ENCODE results near the gene CDK11B.
"Not testable (repeated sequence)": the region's sequence is repeated elsewhere in the genome, so short reads cannot be mapped to it uniquely, and the experiment has no call there.

The CDK11B gene

GRCh38 chr1:1658583-1659549 lies at the start of gene CDK11B:
CDK11B (minus strand) TSS chr1:1659004; CDS start chr1:1657485, 1,519 bp downstream.
- in situ Hi-C loops (cut with HindIII; ENCODE audit: low sequenced_read_pairs): not testable (repeated sequence)

DNA sequence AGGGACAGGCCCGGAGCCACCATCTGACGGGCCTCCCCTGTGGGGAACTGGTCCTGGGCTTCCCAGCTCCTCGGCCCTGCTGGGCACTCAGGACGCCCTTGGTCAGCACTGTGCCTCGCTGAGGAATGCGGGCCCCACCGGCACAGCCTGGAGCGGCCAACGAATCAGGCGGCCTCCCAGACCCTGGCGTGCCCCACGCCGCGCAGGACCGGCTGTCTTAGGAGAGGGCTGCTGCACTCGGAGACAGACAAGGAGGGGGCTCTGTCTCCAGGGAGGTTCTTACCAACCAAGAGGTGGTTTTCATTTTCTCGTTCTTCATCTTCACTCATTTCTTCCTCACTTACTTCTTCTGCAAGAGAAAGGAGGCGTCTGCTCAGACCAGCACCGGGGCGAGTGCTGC lies 49.1 kb upstream of the CDK11B start:
- in situ Hi-C loops (cut with HindIII; ENCODE audit: low sequenced_read_pairs): not testable (repeated sequence)

- in situ Hi-C loops (cut with HindIII; ENCODE audit: low sequenced_read_pairs): not testable (repeated sequence)
These were observed 48.4 kb upstream of the CDK11B start for GRCh38 chr1:1707241-1707640.

DNA sequence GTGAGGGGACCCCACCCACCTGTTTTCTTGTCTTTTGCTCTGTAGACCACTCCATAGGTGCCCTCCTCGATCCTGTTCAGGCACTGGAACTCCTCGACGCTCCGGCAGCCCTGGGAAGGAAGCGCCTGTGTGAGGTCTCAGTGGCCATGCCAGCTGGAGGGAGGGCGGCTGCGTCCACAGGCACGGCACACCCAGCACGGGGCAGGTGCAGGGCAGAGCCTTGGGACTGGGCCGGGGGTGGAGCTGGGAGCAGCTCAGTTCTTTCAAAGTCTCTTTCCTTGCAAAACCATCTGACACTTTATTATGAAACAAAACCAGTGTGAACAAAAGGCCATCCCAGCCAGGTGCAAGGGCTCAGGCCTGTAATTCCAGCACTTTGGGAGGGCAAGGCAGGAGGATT lies 46.8 kb upstream of the CDK11B start:
- in situ Hi-C loops (cut with HindIII; ENCODE audit: low sequenced_read_pairs): not testable (repeated sequence)

DNA sequence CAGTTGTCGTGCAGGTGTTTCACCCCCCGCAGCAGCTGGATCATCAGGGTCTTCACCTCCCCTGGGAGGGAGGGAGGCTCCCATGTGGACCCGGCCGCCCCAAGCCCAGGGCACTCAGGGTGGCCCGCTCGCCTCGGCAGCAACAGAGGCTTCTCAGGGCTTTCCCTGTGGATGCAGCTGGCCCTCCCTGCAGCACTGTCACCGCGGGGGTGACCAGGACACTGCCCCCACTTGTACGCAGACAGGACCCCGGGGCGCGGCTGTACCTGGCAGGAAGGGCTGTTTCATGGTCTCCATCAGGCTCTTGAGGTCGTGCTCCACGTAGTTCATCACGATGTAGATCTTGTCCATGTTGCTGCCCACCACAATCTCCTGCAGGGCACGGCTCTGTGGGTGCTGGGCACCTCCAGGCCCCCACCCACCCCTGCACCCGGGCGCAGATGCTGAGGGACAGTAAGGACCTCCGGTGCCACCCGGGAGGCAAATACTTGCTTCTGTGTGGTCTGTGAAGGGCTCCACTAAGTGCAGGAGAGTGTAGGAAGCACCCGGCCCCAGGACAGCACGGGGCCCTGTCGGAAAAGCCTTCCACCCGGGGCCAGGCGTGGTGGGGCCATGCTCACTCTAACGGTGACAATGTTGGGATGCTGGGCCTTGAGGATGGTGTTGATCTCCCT lies 45.6 kb upstream of the CDK11B start:
- in situ Hi-C loops (cut with HindIII; ENCODE audit: low sequenced_read_pairs): not testable (repeated sequence)

- in situ Hi-C loops (cut with HindIII; ENCODE audit: low sequenced_read_pairs): no loop called here
These were observed 45.0 kb upstream of the CDK11B start for GRCh38 chr1:1703796-1704195.

GRCh38 chr1:1702506-1702905 lies 43.7 kb upstream of the CDK11B start:
- in situ Hi-C loops (cut with HindIII; ENCODE audit: low sequenced_read_pairs): not testable (repeated sequence)

DNA sequence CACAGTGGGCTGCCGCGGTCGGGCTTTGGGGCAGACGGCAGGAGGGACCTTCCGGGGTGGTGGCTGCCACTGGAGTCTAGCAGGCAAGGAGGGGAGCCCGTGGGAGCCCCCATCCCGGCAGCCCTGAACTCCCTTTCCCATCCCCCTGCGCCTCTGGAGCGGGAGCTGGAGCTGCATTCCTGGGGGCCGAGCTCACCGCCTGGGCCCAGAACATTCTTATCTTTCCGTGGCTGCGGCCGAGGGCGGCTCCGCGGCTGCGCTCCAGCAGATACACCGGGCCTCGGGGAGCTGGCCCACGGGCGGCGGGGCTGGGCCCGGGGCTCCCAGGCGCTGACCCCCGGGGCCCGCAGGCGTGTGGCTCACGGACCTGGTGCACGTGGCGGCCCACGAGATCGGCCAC lies 41.8 kb upstream of the CDK11B start:
- in situ Hi-C loops (cut with HindIII; ENCODE audit: low sequenced_read_pairs): not testable (repeated sequence)

GRCh38 chr1:1700067-1700466 lies 41.3 kb upstream of the CDK11B start:
- in situ Hi-C loops (cut with HindIII; ENCODE audit: low sequenced_read_pairs): not testable (repeated sequence)

- in situ Hi-C loops (cut with HindIII; ENCODE audit: low sequenced_read_pairs): not testable (repeated sequence)
These were observed 40.3 kb upstream of the CDK11B start for GRCh38 chr1:1699061-1699460.

DNA sequence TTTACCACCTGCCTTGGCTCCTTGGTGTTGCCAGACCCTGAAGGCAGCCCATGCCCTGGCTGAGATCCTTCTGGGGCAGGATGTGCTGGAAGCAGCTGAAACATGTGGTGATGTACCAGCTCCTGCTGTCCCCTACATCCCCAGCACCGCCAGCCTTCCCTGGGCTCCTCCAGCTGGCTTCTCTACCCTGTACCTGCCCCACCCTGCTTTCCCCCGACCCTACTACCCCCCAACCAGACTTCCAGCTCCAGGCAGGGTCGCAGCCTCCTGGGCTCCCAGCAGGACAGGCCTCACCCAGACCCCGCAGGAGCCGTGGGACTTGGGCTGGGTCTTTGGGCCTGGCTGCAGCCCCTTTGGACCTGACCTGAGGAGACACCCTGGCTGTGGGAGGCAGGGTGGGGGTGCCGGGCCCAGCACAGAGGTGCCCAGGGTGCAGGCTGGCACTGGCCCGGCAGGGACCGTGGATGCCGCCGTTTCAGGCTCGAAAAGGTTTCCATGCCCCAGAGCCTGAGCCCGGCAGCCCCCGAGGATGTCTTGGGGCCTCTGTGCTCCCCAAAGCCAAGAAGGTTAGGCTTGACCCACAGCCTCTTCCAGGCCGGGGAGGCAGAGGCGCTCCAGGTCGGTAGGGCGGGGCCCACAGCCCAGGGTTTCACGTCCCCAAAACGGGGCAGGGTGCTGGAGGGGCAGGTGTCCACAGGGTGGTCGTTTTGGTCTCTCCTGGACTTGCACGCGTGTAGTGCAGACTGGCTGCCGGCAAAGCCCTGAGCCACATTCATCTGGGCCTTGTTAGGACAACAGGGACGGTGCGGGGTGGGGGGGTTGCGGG lies 38.8 kb upstream of the CDK11B start:
- in situ Hi-C loops (cut with HindIII; ENCODE audit: low sequenced_read_pairs): not testable (repeated sequence)

DNA sequence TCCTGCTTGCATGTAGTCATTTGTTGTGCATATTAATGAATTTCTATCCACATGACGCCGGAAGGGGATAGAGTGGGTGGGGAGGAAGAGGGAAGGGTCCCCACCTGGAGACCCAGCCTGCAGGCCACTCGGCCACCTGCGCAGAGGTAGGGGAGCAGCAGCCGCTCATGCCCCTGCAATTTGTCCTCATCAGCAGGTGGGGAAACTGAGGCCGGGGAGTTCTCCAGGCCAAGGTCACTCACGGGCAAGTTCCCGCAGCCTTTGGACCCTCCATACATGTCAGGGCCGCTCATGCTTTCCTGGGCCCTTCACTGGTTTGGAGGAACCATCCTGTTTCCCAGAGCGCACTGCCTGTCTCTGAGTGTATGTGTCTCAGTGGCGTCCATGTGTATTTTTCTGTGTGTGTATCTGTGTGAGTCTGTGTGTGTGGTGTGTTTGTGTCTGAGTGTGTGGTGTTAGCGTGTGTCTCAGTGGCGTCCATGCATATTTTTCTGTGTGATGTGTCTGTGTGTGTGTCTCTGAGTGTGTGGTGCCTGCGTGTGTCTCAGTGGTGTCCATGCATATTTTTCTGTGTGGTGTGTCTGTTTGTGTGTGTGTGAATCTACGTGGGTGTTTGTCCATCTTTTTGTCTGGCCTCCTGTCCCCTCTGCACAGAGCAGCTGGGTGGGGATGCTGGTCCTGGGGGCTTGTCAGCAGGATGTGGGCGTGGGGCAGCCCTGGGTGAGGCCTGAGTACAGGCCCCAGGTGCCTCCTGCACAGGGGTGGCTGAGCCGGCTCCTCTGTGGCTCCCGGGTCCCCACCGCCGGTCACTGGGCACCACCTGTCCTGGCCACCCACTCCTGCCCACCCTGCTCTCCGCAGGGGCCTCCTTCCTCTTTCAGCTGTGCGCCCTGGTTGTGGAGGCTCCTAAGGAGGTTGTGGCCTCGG lies 37.9 kb upstream of the CDK11B start:
- in situ Hi-C loops (cut with HindIII; ENCODE audit: low sequenced_read_pairs): not testable (repeated sequence)

DNA sequence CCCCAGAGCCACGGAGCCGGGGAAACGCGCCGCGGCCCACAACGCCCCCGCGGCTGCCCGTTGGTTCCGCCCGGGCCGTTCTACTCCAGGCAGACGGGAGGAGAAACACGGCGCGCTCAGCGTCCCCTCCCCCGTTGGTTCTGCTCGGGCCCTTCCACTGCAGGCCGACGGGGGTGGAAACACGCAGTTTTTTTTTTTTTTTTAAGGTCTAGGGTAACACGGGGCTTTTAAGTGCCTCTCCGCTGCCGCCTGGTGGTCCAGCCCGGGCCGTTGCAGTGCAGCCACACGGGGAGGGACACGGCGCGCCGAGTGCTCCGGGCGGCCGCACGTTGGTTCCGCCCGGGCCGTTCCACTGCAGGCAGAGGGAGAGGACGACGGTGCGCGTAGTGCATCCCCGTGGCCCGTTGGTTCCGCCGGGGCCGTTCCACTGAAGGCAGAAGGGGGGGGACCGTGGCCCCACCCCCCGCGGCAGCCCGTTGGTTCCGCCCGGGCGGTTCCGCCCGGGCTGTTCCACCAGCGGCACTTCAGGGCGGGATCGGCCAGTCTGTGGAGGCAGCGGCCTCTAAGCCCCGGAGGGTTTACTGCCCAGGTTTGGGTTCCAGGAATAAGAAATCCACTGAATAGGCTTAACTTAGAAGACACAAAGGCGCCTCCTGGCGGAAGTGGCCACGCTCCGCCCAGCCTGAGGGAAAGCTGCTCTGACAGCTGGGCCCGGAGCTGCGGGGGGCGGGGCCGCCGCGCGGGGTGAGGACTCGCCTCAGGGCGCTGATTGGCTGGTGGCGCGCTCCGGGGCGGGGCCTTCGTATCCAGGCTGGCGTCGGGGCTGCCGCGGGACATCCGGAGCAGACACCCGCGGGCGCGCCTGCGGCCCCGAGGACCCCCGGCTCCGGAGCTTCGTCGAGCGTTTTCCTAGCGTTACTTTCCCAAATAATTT lies 34.2 kb upstream of the CDK11B start, which contains the start of gene SLC35E2B:
Gene SLC35E2B (minus strand): TSS at position 82 of the 934 bp plus-strand sequence. CDS start 16,096 bp downstream, outside the sequence.
- in situ Hi-C loops (cut with HindIII; ENCODE audit: low sequenced_read_pairs): not testable (repeated sequence)

DNA sequence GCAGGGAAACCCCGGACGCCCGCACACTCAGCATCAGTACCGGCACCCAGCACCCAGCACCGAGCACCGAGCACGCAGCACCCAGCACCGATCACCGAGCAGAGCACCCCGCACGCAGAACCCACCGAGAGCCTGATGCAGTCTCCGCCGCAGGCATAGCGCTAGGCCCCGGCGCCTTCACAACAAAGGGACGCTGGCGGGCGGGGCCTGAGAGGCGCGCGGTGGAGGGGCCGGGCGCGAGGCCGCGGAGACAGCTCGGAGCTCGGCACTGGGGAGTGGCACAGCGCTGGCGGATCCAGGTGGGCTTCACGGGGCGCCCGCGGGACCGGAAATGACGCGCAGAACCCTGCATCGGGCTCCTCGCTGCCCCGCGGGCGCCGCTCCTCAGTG lies 33.5 kb upstream of the CDK11B start:
- in situ Hi-C loops (cut with HindIII; ENCODE audit: low sequenced_read_pairs): not testable (repeated sequence)

DNA sequence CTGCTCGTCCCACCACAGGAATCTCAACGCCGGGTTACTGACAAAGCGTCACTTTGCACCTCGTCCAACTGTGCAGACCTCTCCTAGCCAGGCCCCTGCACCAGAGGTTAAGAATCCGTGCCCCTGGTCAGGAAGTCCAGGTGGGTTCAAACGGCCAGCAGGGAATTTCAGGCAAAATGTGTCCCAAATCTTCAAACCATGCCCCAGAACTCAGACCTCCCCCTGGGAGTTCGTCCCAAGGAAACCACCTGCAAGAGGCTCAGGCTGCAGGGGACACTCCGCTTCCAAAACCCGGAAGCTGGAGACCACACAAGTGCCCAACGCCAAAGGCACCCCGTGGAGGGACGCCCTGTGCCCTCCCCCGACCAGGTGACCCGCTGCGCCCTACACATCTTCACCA lies 32.6 kb upstream of the CDK11B start:
- in situ Hi-C loops (cut with HindIII; ENCODE audit: low sequenced_read_pairs): not testable (repeated sequence)

GRCh38 chr1:1689526-1689925 lies 30.7 kb upstream of the CDK11B start:
- in situ Hi-C loops (cut with HindIII; ENCODE audit: low sequenced_read_pairs): not testable (repeated sequence)

DNA sequence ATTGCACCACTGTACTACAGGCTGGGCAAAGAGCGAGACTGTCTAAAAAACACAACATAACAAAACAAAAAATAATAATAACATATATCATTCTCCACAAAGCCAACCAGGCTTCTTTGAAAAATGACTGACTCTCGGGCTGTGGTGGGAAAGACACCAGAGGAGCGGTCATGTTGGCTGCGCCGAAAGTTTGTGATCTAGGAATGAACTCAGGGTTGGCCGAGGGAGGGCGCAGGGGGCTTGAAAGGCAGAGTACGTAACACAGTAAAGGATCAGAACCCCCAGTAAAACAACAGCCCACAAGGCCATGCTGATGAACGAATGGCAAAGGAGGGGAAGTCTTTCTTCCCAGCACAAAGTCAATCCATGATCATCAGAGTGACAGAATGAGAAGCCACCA lies 29.0 kb upstream of the CDK11B start:
- in situ Hi-C loops (cut with HindIII; ENCODE audit: low sequenced_read_pairs): no loop called here

DNA sequence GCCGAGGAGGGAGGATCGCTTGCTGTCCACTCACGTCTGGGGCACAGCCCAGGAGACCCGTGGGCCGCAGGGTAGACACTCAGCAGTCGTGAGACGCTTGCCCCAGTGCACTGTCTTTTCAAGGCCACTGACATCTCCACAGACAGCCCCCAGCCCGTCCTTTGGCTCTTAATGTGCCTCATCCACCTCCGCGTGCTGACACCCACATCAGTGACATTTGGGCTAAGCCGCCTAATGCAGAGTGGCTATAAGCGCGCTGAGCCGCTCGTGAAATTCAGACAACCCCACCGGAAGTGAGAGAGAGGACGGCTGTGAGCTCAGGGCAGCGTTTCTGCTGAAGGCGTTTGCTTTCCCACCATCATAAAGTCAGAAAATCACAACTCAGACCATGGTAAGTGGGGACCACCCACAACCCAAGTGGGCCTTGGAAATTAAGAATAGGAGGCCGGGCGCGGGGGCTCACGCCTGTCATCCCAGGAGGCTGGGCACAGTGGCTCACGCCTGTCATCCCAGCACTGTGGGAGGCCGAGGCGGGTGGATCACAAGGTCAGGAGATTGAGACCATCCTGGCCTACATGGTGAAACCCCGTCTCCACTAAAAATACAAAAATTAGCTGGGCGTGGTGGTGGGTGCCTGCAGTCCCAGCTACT lies 25.4 kb upstream of the CDK11B start:
- in situ Hi-C loops (cut with HindIII; ENCODE audit: low sequenced_read_pairs): no loop called here

Data from endothelial cell of hepatic sinusoid (primary cell).